Hindlimb muscle (tissue), 1 donor: ENCODE measurements around the gene RYR1. TPM values are rescaled to one million over a fixed set of nuclear protein-coding genes. Genes with fewer than 3 reads are reported as not detected.
"Not testable (repeated sequence)": the region's sequence is repeated elsewhere in the genome, so short reads cannot be mapped to it uniquely, and the experiment has no call there.

Experiments used
- DNase-seq: peaks from one replicate; pipeline ENCODE4 v3.0.0-alpha.2; 2013
- polyA plus RNA-seq: library from polyadenylated mRNA; unstranded; fragments of 120-200 nt; gene quantifications from one replicate; pipeline ENCODE4 v1.2.1, GENCODE V29; 2013; ENCODE audit not compliant: insufficient read length

RYR1 gene
- polyA plus RNA-seq, 1 donor: 771 TPM

GRCh38 chr19:38458991-38459390, 25.5 kb downstream of the RYR1 start:
- no peak for DNase-seq

- DNase-seq: no peak
Measured at GRCh38 chr19:38463365-38463764, 29.9 kb downstream of the RYR1 start.

GRCh38 chr19:38464421-38465082, 31.1 kb downstream of the RYR1 start:
- no peak for DNase-seq

- DNase-seq: no peak
Measured at GRCh38 chr19:38466050-38466449, 32.6 kb downstream of the RYR1 start.

GRCh38 chr19:38467541-38468525, 34.3 kb downstream of the RYR1 start:
- no peak for DNase-seq

- no peak for DNase-seq
Measured at GRCh38 chr19:38469151-38469550, 35.7 kb downstream of the RYR1 start.

GRCh38 chr19:38470788-38471480, 37.4 kb downstream of the RYR1 start:
- DNase-seq: no peak

- not testable (repeated sequence) for DNase-seq
Measured at GRCh38 chr19:38472725-38473124, 39.2 kb downstream of the RYR1 start.

GRCh38 chr19:38473201-38473600, 39.7 kb downstream of the RYR1 start:
- DNase-seq: no peak

- DNase-seq: no peak
Measured at GRCh38 chr19:38475176-38475575, 41.7 kb downstream of the RYR1 start.

GRCh38 chr19:38478273-38478971, 44.9 kb downstream of the RYR1 start:
- no peak for DNase-seq

GRCh38 chr19:38482496-38482895, 49.0 kb downstream of the RYR1 start:
- DNase-seq: no peak

GRCh38 chr19:38483016-38483630, 49.6 kb downstream of the RYR1 start:
- DNase-seq: no peak

GRCh38 chr19:38484747-38485146, 51.3 kb downstream of the RYR1 start:
- DNase-seq: no peak

- no peak for DNase-seq
Measured at GRCh38 chr19:38485541-38486285, 52.2 kb downstream of the RYR1 start.

- DNase-seq: no peak
Measured at GRCh38 chr19:38486731-38487336, 53.3 kb downstream of the RYR1 start.

GRCh38 chr19:38488096-38488495, 54.6 kb downstream of the RYR1 start:
- no peak for DNase-seq

- no peak for DNase-seq
Measured at GRCh38 chr19:38488776-38489481, 55.4 kb downstream of the RYR1 start.

- no peak for DNase-seq
Measured at GRCh38 chr19:38490861-38491260, 57.4 kb downstream of the RYR1 start.

GRCh38 chr19:38492181-38492813, 58.8 kb downstream of the RYR1 start:
- DNase-seq: no peak
